Upper lobe of left lung (tissue), 6 donors: Measurements from ENCODE around the gene SLC1A7. TPM values are rescaled to one million over a fixed set of nuclear protein-coding genes. Genes with fewer than 3 reads are reported as not detected.

Source experiments
- ATAC-seq, 2 donors: fragments of 200-7000 bp; cut with Tn5 transposase; one replicate each; pipeline ENCODE4 v1.9.1; 2022; ENCODE audit warnings: mild to moderate bottlenecking in 2 of 2, moderate library complexity in 2 of 2; ENCODE audit not compliant: low FRiP score in 2 of 2
- DNase-seq, 2 donors: peaks; one replicate each; pipeline ENCODE4 v3.0.0-alpha.2; 2019 to 2020
- H3K27ac ChIP-seq, 4 donors: fragments of 200-600 bp; sonication (generic); one replicate each; pipeline ENCODE4 v1.5.1; 2016 to 2019
- H3K27me3 ChIP-seq, 4 donors: fragments of 200-600 bp; sonication (generic); one replicate each; pipeline ENCODE4 v1.5.1; 2017 to 2019
- H3K36me3 ChIP-seq, 4 donors: fragments of 200-600 bp; sonication (generic); one replicate each; pipeline ENCODE4 v1.5.1; 2016 to 2019
- H3K4me1 ChIP-seq, 4 donors: fragments of 200-600 bp; sonication (generic); one replicate each; pipeline ENCODE4 v1.5.1; 2018 to 2019
- H3K4me3 ChIP-seq, 4 donors: fragments of 200-600 bp; sonication (generic); one replicate each; pipeline ENCODE4 v1.5.1; 2017 to 2019; ENCODE audit warnings: mild to moderate bottlenecking in 2 of 4, moderate library complexity in 1 of 4
- H3K9me3 ChIP-seq, 4 donors: fragments of 200-600 bp; sonication (generic); one replicate each; pipeline ENCODE4 v1.5.1; 2018 to 2019
- CTCF ChIP-seq, 6 experiments: fragments of 450-650 bp in 4 of 6; fragments of 200-600 bp in 2 of 6; sonication (generic) in 2 of 6; IDR thresholded peaks; one replicate each; pipeline ENCODE4 v1.5.1; 2016 to 2019; ENCODE audit warnings: antibody characterized with exemption in 6 of 6
- EP300 ChIP-seq, 4 donors: sonication (generic); formaldehyde crosslinking; IDR thresholded peaks; one replicate each; pipeline ENCODE4 v1.5.1; 2017; ENCODE audit warnings: antibody characterized with exemption in 4 of 4, control low read depth in 2 of 4
- POLR2A ChIP-seq, 4 donors: fragments of 450-650 bp; IDR thresholded peaks; one replicate each; pipeline ENCODE4 v1.5.1; 2016 to 2017; ENCODE audit warnings: antibody characterized with exemption in 4 of 4, mild to moderate bottlenecking in 2 of 4
- POLR2AphosphoS5 ChIP-seq, 2 donors: sonication (generic); formaldehyde crosslinking; IDR thresholded peaks; one replicate each; pipeline ENCODE4 v1.5.1; 2017; ENCODE audit warnings: antibody characterized with exemption in 2 of 2
- WGBS, 2 donors: methylation state at CpG; one replicate each; pipeline ENCODE4 v1.1.5; 2017 to 2018; 5-methylcytosine and 5-hydroxymethylcytosine counted together
- total RNA-seq, 6 donors: library from RNA; depleted of rRNA in 4 of 6; stranded (reverse); fragments of >200 nt in 4 of 6; gene quantifications; one replicate each; pipeline versions ENCODE4 v1.1.0 to v1.2.1, GENCODE V29; 2016 to 2021
- donor health status: DM: no; HTN: no; CAD: no; lungs with moderate emphysema.
- donor health status: DM: no; HTN: yes; CAD: no; lungs with severe emphysema.

Gene SLC1A7
- total RNA-seq, 6 donors from 2014 or later, result 0.37 to 1.3 (median 0.77) TPM; not detected in 2

GRCh38 chr1:53086491-53087070 lies 55.9 kb downstream of the SLC1A7 start:
- no peak for ATAC-seq
- no peak for DNase-seq
- 67 to 92% methylated on average over 3 to 4 of the region's 4 CpGs for WGBS, 2 donors

GRCh38 chr1:53085405-53085804 lies 57.0 kb downstream of the SLC1A7 start:
- no peak for ATAC-seq
- DNase-seq, result no peak
- 71 to 94% methylated on average over 1 to 8 of the region's 8 CpGs for WGBS, 2 donors
- no peaks in the 10 kb centered on the region for H3K36me3 ChIP-seq
- no peak for TF ChIP-seq EP300 (IDR thresholded peaks at IDR 0.05)
- no peak for TF ChIP-seq POLR2A (IDR thresholded peaks at IDR 0.05)
- TF ChIP-seq CTCF (IDR thresholded peaks at IDR 0.05), result no peak
- no peak for TF ChIP-seq POLR2AphosphoS5 (IDR thresholded peaks at IDR 0.05)
- no peaks in the 10 kb centered on the region for H3K27me3 ChIP-seq
- H3K9me3 ChIP-seq, result no peaks in the 10 kb centered on the region
- no peaks in the 10 kb centered on the region for H3K4me1 ChIP-seq
- no peak overlapping the region for H3K27ac ChIP-seq
- no peak overlapping the region for H3K4me3 ChIP-seq

More at GRCh38 chr1:53086491-53087070, 55.9 kb downstream of the SLC1A7 start:
- H3K27ac ChIP-seq, result no peak overlapping the region
- H3K9me3 ChIP-seq, result no peaks in the 10 kb centered on the region
- H3K36me3 ChIP-seq, result no peaks in the 10 kb centered on the region
- no peak overlapping the region for H3K4me3 ChIP-seq
- H3K4me1 ChIP-seq, result peaks cover 3 to 5% (median 4%) of the 10 kb centered on the region in 4 donors
- TF ChIP-seq EP300 (IDR thresholded peaks at IDR 0.05), result no peak
- no peak for TF ChIP-seq POLR2AphosphoS5 (IDR thresholded peaks at IDR 0.05)
- no peak for TF ChIP-seq CTCF (IDR thresholded peaks at IDR 0.05)
- TF ChIP-seq POLR2A (IDR thresholded peaks at IDR 0.05), result no peak
- no peaks in the 10 kb centered on the region for H3K27me3 ChIP-seq

- Histone ChIP-seq H3K27ac (no peak overlapping the region), H3K36me3 (no peaks in the 10 kb centered on the region), H3K4me3 (no peak overlapping the region), H3K27me3 (no peaks in the 10 kb centered on the region), H3K4me1 (no peaks in the 10 kb centered on the region), H3K9me3 (no peaks in the 10 kb centered on the region)
- TF ChIP-seq EP300 (IDR thresholded peaks at IDR 0.05) (no peak), POLR2AphosphoS5 (IDR thresholded peaks at IDR 0.05) (no peak), POLR2A (IDR thresholded peaks at IDR 0.05) (no peak), CTCF (IDR thresholded peaks at IDR 0.05) (no peak)
- DNase-seq (no peak), ATAC-seq (no peak)
- WGBS, 2 donors, result 84 to 91% methylated on average over 8 of the region's 8 CpGs
These were observed 57.9 kb downstream of the SLC1A7 start for GRCh38 chr1:53084589-53084971.

- Histone ChIP-seq H3K36me3 (no peaks in the 10 kb centered on the region), H3K27ac (no peak overlapping the region), H3K4me3 (no peak overlapping the region), H3K27me3 (no peaks in the 10 kb centered on the region), H3K9me3 (no peaks in the 10 kb centered on the region), H3K4me1 (no peaks in the 10 kb centered on the region)
- ATAC-seq, result no peak
- no peak for TF ChIP-seq POLR2A (IDR thresholded peaks at IDR 0.05)
- TF ChIP-seq POLR2AphosphoS5 (IDR thresholded peaks at IDR 0.05), result no peak
- no peak for TF ChIP-seq EP300 (IDR thresholded peaks at IDR 0.05)
- TF ChIP-seq CTCF (IDR thresholded peaks at IDR 0.05), result no peak
- no peak for DNase-seq
- WGBS, 2 donors, result 83 to 85% methylated on average over 15 to 17 of the region's 17 CpGs
These were observed 58.5 kb downstream of the SLC1A7 start for GRCh38 chr1:53083636-53084588.
